Chondrocyte (in vitro differentiated cells): ENCODE measurements around the gene PPP6R2. TPM values are rescaled to one million over a fixed set of nuclear protein-coding genes. Genes with fewer than 3 reads are reported as not detected.

Experiments used
- DNase-seq: peaks from one replicate; pipeline ENCODE4 v3.0.0; 2021; ENCODE audit warnings: mixed read lengths, low spot score
- H3K27ac Mint-ChIP-seq: one replicate; pipeline ENCODE4 v1.8.0; 2021; ENCODE audit warnings: mild to moderate bottlenecking, moderate library complexity, mixed read lengths; ENCODE audit not compliant: unreplicated experiment
- H3K27me3 Mint-ChIP-seq: 2 replicates; pipeline ENCODE4 v1.8.0; 2021; ENCODE audit warnings: low read depth, mixed read lengths
- H3K36me3 Mint-ChIP-seq: 2 replicates; pipeline ENCODE4 v1.8.0; 2021; ENCODE audit warnings: low read depth, mixed read lengths
- H3K4me1 Mint-ChIP-seq: 2 replicates; pipeline ENCODE4 v1.8.0; 2021; ENCODE audit warnings: low read depth, mild to moderate bottlenecking, mixed read lengths
- H3K4me3 Mint-ChIP-seq: one replicate; pipeline ENCODE4 v1.8.0; 2021; ENCODE audit warnings: mild to moderate bottlenecking, moderate library complexity, mixed read lengths; ENCODE audit not compliant: unreplicated experiment
- H3K9me3 Mint-ChIP-seq: 2 replicates; pipeline ENCODE4 v1.8.0; 2021; ENCODE audit warnings: low read depth, mixed read lengths
- CTCF ChIP-seq: fragments of 200-600 bp; sonication (generic); IDR thresholded peaks from 2 replicates; pipeline ENCODE4 v1.5.0; 2021; ENCODE audit warnings: antibody characterized with exemption, mild to moderate bottlenecking, moderate library complexity
- total RNA-seq: library from RNA; stranded (reverse); gene quantifications from 3 replicates; pipeline ENCODE4 v1.2.1, GENCODE V29; 2021

The PPP6R2 gene
- total RNA-seq, 1 donor from 2014 or later: 47.1 TPM

DNA sequence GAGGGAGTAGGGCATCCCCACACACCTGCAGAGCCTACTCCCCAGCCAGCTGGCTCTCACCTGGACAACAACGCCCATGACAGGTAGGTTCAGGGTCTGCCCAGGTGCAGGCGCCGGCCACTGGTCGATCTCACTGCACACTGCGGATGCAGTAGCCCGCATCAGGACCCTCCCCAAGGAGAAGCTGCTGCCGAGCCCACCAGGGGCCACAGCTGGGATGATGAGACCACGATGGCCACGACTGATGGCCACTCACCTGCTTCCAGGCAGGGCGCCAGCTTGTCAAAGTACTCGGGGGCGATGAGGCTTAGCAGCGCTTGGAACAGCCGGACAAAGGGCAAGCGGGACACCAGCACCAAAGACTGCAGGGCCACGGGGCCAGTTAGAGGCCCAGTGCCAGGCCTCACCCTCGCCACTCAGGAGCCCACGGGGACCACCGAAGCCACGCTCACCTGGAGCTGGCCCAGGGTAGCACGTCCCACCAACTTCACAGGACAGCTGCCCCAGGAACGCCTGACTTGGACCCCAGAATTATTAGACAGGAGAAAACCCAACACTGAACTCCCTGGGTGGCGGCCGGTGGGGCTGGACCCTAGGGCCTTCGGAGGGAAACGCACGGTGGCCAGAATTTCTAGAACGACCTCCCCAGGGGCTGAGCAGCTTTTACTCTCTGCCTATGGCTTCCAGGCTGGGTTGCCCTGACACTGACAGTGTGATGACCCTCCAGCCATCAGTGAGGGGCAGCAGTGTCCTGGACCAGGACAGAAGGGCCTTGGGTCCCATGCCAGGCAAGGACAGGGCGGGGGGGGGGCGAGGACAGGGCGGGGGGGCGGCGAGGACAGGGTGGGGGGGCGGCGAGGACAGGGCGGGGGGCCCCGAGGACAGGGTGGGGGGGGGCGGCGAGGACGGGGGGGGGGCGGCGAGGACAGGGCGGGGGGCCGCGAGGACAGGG is 26.7 kb upstream of the PPP6R2 start:
- TF ChIP-seq CTCF: no peak
- H3K9me3 Mint-ChIP-seq: no peaks in the 10 kb centered on the region
- no peaks in the 10 kb centered on the region for H3K36me3 Mint-ChIP-seq
- no peaks in the 10 kb centered on the region for H3K27me3 Mint-ChIP-seq
- no peak overlapping the region for H3K4me3 Mint-ChIP-seq
- no peak for DNase-seq
- no peak overlapping the region for H3K27ac Mint-ChIP-seq
- no peaks in the 10 kb centered on the region for H3K4me1 Mint-ChIP-seq

DNA sequence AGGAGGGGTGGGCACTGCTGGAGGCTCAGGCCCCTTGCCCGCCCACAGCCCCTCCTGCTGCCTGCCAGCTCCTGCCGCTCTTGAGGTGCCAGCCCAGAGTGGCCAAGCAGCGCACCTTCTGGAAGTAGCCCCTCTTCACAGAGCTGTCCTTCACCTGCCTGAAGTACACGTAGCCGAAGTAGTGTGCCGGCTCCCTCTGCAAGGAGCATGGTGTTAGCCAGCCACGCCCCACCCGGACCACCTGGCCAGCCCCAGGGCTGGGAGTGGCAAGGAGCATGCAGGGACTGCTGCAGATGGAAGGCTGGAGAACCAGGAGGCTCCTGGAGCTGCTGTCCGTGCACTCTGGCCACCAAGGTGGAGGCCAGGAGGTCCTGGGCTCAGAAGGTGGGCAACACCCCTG is 25.9 kb upstream of the PPP6R2 start:
- TF ChIP-seq CTCF: no peak
- Mint-ChIP-seq H3K4me1 (no peaks in the 10 kb centered on the region), H3K9me3 (no peaks in the 10 kb centered on the region), H3K4me3 (no peak overlapping the region), H3K27me3 (no peaks in the 10 kb centered on the region), H3K36me3 (no peaks in the 10 kb centered on the region), H3K27ac (no peak overlapping the region)
- DNase-seq: no peak

- Mint-ChIP-seq H3K27ac (no peak overlapping the region), H3K4me1 (no peaks in the 10 kb centered on the region), H3K9me3 (no peaks in the 10 kb centered on the region), H3K36me3 (no peaks in the 10 kb centered on the region), H3K27me3 (no peaks in the 10 kb centered on the region), H3K4me3 (no peak overlapping the region)
- DNase-seq: no peak
- no peak for TF ChIP-seq CTCF
Measured at GRCh38 chr22:50317674-50318073, 25.5 kb upstream of the PPP6R2 start.

- Mint-ChIP-seq H3K4me3 (no peak overlapping the region), H3K4me1 (no peaks in the 10 kb centered on the region), H3K9me3 (no peaks in the 10 kb centered on the region), H3K36me3 (no peaks in the 10 kb centered on the region), H3K27me3 (no peaks in the 10 kb centered on the region), H3K27ac (no peak overlapping the region)
- no peak for DNase-seq
- no peak for TF ChIP-seq CTCF
Measured at GRCh38 chr22:50318356-50318697, 24.8 kb upstream of the PPP6R2 start.

DNA sequence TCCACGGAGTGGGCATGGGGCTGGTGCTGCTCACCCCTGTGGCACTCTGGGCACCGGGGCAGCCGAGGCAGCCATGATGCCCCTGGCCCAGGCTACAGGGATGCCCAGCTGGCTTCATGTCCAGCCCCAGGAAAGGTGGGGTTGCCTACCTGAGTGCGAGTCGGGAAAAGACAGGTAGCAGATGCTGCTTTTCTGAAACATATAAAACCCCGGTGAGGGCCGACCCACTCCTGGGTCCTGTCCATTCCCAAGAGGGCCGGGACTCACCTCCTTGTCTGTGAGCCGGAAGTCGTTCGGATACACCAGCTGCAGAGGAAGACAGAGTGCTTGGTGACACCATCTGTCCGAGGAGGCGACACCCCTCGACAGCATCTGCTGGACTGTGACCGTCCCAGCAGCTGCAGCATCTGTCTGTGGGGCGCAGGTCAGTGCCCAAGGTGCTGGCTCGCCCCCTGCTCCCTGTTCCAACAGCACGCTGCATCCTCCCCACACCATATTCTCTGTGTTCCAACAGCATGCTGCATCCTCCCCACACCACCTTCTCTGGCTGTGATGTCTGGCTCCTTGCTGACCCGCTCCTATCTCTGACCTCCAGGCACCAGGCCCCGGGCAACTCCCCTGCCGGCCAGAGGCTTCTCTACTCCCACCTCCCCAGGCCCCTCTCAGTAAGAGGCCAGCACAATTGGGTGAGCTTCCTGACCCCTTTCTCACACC is 24.3 kb upstream of the PPP6R2 start:
- TF ChIP-seq CTCF: no peak
- Mint-ChIP-seq H3K27ac (no peak overlapping the region), H3K4me1 (no peaks in the 10 kb centered on the region), H3K36me3 (no peaks in the 10 kb centered on the region), H3K9me3 (no peaks in the 10 kb centered on the region), H3K27me3 (no peaks in the 10 kb centered on the region), H3K4me3 (no peak overlapping the region)
- DNase-seq: no peak
